ENCODE data around the gene TRAPPC14.

TRAPPC14 gene

DNA sequence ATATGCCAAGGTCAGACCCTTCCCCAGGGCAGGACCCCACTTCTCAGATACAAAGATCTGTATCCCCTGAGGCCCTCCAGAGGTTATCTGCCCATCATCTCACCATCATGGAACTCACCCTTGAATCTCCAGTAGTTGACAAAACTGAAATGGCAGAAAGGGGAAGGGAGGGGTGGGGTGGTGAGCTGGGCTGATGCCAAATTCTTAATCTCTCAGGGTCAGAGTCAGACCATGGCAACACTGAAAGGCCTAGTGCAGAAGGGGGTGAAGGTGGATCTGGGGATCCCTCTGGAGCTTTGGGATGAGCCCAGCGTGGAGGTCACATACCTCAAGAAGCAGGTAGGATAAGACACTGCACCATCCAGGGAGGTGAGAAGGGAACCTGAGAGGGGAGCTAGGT lies 36.0 kb downstream of the TRAPPC14 start:
- no peak for DNase-seq

GRCh38 chr7:100122067-100122466 lies 36.5 kb downstream of the TRAPPC14 start:
- DNase-seq: peak; percentile 100

DNA sequence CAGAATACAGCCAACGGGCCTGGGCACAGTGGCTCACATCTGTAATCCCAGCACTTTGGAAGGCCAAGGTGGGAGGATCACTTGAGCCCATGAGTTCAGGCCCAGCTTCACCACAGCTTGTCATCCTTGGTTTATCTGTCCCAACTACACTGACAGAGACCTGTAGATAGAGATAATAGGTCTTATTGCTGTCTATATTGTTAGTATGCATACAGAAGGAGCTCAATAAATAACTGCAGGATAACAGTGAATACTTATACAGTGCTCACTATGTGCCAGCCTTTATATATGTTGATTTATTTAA lies 37.8 kb downstream of the TRAPPC14 start:
- DNase-seq: no peak

DNA sequence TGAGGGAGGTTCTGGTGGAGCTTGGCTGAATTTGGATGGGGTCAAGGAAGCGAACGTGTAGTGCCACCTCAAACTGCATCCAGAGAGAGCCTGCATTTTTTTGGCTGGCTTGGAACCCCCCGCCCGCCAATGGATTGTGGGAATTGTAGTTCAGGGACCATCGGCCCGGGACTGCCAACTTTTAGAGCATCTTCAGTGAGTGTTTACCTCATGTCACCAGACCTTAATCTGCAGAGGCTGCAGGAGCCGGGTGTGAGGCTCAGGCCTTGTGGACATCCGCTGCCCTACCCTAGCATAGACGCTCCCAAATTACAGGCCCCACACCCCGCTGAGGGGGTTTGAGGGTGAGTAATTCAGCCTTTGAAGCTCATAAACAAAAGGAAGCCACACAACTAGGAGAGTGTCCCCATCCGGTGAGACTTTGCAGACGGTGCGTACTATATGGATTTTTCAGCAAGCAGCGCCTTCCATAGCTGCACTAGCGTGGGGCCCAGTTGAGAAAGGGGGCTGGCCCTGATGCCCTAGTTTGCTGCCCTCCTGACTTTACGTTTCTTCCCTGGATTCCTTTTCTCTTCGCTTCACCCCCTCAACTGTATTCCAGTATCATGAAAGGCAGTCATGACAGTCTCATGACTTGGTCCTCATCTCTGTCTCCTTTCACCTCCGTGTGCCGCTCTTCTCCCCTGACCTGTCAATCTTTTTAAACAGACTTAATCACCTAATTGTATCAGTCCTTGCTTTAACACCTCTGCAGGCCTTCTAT lies 38.4 kb downstream of the TRAPPC14 start:
- peak; percentile 79 for DNase-seq

DNA sequence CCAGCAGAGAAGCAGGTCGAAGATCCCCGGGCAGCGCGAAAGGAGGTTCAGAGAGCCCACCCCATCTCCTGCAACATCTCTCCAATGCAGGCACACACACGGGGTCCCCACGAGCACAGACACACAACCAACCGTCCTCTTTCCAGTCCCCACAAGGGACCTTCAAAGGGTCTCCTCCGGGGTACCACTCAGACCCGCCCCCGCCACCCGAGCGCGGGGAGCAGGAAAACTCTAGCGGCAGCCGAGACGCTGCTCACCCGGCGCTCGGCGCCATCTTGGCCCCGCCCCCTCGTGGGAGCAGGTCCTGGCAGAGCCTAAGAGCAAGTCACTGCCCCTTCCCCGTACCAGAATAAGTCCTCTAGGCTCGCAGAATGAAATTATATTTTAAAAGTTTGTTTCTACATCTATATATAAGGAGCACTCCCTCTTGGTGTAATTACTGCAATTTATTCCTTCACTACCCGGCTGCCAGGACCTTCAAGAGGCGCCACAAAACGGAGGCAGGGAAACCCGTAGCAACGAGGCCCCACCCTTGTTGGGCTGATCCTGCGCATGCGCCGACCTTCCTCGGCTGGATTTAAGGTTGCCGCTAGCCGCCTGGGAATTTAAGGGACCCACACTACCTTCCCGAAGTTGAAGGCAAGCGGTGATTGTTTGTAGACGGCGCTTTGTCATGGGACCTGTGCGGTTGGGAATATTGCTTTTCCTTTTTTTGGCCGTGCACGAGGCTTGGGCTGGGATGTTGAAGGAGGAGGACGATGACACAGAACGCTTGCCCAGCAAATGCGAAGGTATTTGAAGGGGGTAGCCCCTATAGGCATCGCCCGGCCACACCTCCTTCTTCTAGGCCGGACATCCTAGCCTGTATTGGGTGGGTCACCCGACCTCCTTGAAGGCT lies 39.2 kb downstream of the TRAPPC14 start, which contains the start of the genes CNPY4 and TAF6:
Gene CNPY4, plus strand, starts transcription at position 563 of the 898 bp plus-strand sequence. Its CDS starts 111 bp downstream, at position 674.
Gene TAF6, minus strand, starts transcription at position 287 of the 898 bp plus-strand sequence. CDS start 5,149 bp downstream, outside the sequence.
- peak; percentile 98 for DNase-seq

- DNase-seq: no peak
These were observed 40.0 kb downstream of the TRAPPC14 start for GRCh38 chr7:100118388-100119071.

GRCh38 chr7:100115026-100115425 lies 43.5 kb downstream of the TRAPPC14 start:
- DNase-seq: no peak

- DNase-seq: no peak
These were observed 46.6 kb downstream of the TRAPPC14 start for GRCh38 chr7:100111914-100112313.

DNA sequence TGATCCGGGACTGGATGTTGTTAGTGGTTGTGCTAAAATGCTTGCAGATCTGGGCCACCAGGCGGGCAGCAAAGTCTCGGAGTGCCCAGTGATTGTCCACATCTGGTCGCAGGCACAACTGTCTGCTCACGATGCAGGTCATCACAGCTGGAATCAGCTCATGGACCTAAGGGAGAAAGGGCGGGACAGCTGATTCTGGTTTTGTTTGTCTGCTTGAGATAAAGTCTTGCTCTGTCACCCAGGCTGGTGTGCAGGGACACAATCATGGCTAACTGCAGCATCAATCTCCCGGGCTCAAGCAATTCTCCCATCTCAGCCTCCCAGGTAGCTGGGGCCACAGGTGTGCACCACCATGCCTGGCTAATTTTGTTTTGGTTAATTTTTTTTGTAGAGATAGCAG lies 47.4 kb downstream of the TRAPPC14 start:
- DNase-seq: no peak

DNA sequence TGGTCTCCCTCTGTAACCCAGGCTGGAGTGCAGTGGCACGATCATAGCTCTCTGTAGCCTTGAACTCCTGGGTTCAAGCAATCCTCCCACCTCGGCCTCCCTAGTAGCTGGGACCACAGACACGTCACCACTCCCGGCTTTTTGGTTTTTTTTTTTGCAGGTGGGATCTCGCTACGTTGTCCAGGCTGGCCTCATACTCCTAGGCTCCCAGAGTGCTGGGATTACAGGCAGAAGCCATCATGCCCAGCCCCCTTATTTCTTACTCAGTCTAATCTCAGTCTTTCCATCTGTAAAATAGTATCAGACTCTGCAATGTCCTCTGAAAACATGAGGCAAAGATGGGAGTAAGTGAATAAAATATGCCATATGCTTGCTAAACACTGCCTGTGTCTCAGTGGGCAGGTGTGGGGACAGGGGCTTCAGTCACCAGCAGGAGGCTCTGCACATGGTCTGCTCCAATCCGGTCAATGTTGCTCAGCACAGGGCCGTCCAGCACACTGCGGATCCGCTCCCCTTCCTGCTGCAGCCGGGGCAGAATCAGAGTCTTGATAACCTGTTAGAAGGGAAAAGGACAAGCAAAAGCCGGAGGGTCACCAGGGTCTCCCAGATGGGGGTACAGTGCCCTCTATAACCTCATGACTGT lies 48.9 kb downstream of the TRAPPC14 start:
- no peak for DNase-seq

DNA sequence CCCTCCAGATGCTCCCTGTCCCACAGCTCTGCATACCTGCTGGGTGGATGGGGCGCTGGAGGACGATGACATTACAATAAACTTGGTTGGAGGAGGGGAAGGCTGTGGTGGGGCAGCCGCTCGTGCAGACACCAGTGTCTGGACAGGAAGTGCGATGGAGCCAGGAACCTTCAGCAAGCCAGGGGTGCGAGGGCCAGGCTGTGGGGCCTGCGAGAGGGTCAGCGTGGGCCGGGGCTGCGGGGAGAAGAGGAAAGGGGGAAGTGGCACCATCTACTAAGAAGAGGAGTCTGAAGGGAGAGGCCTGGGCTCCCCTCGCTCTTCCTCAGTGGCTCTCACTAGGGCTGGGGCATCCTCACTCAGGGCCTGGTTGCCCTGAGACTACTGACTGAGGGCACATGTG lies 50.6 kb downstream of the TRAPPC14 start:
- DNase-seq: no peak

DNA sequence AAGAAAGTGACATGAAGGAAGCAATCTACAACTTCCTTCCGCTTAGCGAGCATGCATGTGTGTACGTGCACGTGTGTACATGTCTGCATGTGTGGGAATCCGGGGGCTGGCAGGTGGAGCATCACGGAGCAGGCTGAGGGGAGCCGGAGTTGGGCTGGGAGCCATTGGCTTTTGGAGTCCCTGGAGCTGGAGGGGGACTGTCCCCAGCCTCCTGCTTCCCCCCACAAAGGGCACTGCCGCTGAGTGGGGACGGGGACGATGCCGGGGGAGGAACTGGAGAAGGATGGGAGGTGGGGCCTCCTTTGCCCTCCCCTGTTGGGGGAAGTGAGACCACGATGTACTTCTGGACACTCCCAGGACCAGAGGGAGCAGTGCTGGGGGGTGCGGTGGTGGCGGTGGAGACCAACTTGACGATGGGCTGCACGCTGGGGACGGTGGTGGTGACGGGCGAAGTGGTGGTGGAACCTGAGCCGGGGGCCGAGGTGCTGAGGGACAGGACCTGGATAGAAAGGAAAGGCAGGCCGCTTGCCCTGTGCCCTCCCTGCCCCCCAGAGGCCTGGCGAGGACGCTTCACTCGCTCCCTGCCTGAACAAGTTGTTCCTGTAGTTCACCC lies 51.3 kb downstream of the TRAPPC14 start:
- DNase-seq: no peak

GRCh38 chr7:100106633-100107032 lies 51.9 kb downstream of the TRAPPC14 start:
- DNase-seq: no peak

- DNase-seq: no peak
These were observed 53.0 kb downstream of the TRAPPC14 start for GRCh38 chr7:100105534-100105933.

Data from DMS53 (cell line).